GM19035 (cell line): ENCODE measurements around the gene FBXL16.
"Not testable (repeated sequence)": the region's sequence is repeated elsewhere in the genome, so short reads cannot be mapped to it uniquely, and the experiment has no call there.

Source experiments
- ATAC-seq: cut with Tn5 transposase; IDR thresholded peaks from one replicate; pipeline ENCODE4 v1.9.1; 2021; ENCODE audit not compliant: unreplicated experiment

FBXL16 gene, protein sequence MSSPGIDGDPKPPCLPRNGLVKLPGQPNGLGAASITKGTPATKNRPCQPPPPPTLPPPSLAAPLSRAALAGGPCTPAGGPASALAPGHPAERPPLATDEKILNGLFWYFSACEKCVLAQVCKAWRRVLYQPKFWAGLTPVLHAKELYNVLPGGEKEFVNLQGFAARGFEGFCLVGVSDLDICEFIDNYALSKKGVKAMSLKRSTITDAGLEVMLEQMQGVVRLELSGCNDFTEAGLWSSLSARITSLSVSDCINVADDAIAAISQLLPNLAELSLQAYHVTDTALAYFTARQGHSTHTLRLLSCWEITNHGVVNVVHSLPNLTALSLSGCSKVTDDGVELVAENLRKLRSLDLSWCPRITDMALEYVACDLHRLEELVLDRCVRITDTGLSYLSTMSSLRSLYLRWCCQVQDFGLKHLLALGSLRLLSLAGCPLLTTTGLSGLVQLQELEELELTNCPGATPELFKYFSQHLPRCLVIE

GRCh38 chr16:705431-706188 lies at the start of gene FBXL16:
TSS of gene FBXL16 (minus strand) at chr16:705801. CDS start at chr16:697405, 8,396 bp downstream.
- ATAC-seq = no peak

DNA sequence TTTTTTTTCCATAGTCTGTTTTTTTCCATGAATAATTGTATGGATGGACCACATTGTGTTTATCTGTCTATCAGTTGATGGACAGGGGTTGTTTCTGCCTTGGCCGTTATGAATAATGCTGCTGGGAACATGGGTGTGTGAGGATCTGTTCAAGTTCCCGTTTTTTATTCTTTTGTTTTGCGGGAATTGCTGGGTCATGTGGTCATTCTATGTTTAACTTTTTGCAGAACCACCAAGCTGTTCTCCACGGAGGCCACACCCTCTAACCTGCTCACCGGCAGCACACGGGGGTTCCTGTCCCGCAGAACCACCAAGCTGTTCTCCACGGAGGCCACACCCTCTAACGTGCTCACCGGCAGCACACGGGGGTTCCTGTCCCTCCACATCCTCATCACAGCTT lies 49.1 kb upstream of the FBXL16 start:
- ATAC-seq = no peak

- not testable (repeated sequence) for ATAC-seq
Measured at GRCh38 chr16:754121-754607, 48.6 kb upstream of the FBXL16 start.

GRCh38 chr16:752007-752312 lies 46.4 kb upstream of the FBXL16 start:
- ATAC-seq = no peak

DNA sequence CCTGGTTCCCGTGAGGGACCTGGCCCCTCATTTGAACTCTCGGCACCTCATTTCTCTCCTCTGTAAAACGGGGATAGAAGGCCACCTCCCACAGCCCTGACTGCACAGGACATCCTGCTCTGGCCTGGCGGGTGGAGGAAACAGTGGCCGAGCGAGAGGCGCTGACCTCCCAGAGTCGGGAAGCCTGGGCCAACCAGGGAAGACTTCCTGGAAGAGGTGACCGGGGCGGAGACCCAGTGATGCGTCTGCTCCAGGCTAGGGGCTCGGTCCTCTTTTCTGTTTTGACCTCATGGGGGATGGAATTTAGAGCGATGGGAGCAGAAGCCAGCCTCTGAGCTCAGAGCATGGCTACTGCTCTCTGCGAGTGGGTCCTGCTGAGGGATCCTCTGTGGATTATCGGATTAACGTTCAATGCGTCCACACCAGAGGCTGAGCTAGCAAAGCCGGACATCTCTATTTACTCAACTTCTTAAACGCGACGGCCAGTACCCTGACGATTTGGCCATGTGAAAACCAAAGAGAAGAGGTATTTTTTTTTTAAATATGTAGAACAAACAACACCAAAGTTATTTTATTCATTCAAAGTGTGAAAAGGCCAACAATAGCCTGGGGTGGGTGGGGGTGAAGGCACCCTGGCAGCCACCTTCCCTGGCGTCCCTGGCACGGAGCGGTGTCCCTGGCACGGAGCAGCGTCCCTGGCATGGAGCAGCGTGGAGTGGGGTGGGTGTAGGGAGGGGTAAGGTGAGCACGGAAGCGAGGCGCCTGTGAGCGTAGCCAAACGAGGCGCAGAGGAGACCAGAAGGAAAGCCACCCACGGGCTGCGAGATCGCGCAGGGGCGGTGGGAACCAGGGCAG lies 45.8 kb upstream of the FBXL16 start:
- ATAC-seq = no peak

DNA sequence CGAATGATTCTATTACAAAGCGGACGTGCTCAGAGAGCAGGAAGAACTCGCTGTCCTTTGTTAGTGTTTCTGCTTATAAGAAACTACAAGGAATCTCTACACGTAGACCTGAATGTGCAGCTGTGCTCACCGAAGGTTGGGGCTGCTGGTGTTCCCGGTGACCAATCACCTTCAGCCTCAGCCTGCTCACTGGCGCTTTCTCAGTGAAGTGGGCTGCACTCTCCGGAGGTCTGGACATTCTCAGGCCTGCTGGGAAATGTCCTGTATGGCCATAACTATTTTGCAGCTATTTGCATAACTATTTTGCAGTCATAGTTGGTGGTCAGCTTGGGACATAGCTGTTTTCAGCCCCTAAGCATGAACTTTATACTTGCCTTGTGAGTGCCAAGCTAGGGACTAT lies 44.9 kb upstream of the FBXL16 start:
- ATAC-seq = no peak

DNA sequence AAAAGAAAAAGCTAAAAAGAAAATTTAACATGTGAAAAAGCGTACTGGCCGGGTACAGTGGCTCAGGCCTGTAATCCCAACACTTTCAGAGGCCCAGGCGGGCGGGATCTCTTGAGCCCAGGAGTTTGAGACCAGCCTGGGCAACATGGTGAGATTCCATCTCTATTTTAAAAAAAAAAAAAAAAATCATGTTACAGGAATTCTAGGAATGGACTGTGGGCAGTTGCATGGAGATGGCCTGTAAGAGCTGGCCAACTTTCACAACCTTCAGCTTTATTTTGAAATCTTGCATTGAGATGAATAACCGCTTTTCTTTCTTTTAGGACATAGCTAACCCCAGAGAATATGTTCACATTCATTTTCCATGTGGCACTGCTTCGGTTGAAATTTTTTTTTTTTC lies 43.4 kb upstream of the FBXL16 start:
- ATAC-seq = no peak

- no peak for ATAC-seq
Measured at GRCh38 chr16:747978-748746, 42.6 kb upstream of the FBXL16 start.

DNA sequence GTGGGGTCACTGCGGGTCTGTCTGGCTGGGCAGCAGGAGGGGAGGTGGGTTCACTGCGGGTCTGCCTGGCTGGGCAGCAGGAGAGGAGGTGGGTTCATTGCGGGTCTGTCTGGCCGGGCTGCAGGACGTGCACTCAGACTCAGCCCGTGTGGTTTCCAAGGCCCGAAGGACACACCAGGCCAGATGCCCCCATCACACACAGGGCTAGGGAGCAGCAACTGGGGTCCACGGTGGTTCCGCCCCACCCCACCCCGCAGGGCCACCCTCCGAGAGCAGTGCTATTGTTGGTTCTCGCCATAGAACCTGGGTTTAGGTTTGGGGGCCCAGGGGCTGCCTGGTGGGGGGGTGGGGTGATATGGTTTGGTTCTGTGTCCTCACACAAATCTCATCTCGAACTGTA lies 41.0 kb upstream of the FBXL16 start:
- no peak for ATAC-seq

- ATAC-seq = no peak
Measured at GRCh38 chr16:745739-746138, 40.1 kb upstream of the FBXL16 start.

- ATAC-seq = no peak
Measured at GRCh38 chr16:743794-744500, 38.3 kb upstream of the FBXL16 start.

DNA sequence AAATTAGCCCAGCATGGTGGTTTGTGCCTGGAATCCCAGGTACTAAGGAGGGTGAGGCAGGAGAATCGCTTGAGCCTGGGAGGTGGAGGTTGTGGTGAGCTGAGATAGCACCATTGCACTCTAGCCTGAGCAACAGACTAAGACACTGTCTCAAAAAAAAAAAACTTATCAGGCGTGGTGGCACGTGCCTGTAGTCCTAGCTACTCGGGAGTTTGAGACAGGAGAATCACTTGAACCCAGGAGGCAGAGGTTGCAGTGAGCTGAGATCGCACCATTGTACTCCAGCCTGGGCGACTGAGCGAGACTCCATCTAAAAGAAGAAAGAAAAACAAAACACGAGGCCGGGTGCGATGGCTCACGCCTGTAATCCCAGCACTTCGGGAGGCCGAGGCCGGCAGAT lies 37.3 kb upstream of the FBXL16 start:
- not testable (repeated sequence) for ATAC-seq

- ATAC-seq = no peak
Measured at GRCh38 chr16:741986-742629, 36.5 kb upstream of the FBXL16 start.

DNA sequence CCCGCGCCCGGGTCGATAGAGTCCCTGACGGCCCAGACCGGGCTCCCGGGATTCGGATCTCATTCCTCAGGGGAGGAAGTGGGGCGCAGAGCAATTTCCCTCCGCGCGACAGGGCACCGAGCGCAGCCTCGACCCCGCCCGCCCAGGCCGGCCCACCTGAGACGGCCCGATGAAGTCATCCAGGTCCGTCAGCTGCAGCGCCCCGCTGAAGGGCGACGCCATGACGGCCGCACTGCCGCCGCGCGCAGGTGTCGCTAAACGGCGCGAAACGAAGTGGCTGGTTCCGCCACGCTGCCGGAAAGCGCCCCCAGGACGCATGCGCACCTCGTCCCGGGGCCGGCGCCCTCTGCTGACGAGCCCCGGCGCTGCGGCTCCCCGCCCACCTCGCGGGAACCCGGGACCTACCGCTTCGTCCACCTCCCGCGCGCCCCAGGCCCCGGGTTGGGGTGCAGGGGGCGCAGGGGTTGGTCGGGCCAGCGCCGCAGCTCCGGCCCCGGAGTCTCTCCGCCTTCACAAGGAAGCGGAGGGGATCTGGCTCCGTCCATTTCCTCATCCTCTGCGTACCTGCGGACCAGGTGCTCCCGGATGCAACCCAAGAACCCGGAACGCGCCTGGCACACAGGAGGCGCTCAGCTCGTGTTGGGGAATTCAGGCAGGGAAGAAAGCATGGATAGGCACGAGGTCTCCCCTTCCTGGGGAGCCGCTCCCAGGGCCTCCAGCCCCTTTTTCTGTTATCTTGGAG lies 35.3 kb upstream of the FBXL16 start, which contains the start of gene CIAO3:
Gene CIAO3, minus strand, starts transcription at position 234 of the 742 bp plus-strand sequence. Its CDS starts 12 bp downstream, at position 222.
- ATAC-seq = peak; percentile 72

GRCh38 chr16:740459-740763 lies 34.8 kb upstream of the FBXL16 start:
- ATAC-seq = no peak

DNA sequence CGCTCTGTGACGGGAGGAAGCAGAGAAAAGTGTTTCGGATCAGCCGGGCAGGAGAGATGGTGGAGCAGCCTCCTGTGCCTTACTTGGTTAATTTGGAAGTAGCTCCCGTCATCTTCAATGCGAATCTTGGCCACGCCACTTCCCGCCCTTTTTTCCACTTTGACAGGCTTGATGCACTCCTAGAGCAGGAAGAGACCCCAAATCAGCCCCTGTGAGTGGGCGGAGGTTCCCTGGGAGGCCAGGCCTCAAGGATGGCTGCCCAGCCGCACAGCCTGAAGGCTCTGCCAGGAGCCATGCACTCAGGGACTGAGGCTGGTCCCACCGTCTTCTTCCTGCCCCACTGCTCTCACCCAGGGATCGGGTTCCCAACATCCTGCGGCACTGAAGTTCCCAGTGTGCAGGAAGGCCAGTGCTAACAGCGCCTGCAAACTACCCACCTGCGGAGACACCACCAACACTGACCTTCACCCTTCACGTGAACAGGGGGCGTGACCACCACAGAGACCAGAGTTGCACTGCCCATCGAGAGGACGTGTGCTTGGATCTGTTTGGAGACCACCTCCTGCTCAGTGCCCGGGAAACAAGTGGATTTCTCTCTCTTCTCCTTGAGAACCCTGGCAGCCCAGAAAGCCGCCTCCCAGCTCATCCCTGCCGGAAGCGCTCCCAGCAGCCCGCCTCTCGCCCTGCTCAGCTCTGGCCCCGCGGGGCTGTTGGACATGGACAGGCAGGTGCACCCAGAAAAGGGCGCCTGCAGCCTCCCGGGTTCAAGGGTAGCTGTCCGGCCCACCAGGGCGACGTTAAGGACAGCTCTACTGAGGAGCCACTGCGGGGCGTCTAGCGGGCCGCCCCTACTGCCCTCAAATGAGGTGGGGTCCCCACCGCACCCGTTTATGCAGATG lies 34.2 kb upstream of the FBXL16 start:
- no peak for ATAC-seq

- no peak for ATAC-seq
Measured at GRCh38 chr16:736936-737481, 31.4 kb upstream of the FBXL16 start.
